SK-N-SH (cell line): Measurements from ENCODE around the gene FMNL2. TPM values are rescaled to one million over a fixed set of nuclear protein-coding genes. Genes with fewer than 3 reads are reported as not detected.

ENCODE experiments used
- CTCF ChIA-PET: fragments of 300-600, 350-600 bp; formaldehyde crosslinking; extraction: SDS; loops from one replicate; lab custom pipeline; 2021; lab: Yijun Ruan, JAX
- POLR2A ChIA-PET: fragments of 350-600 bp; sonication (Branson Sonifier 250); formaldehyde crosslinking; extraction: SDS; loops from one replicate; lab custom pipeline; 2020; ENCODE audit warnings: antibody characterized with exemption, inconsistent platforms; lab: Yijun Ruan, JAX
- DNase-seq: peaks from one replicate; pipeline ENCODE4 v3.0.0; 2012
- H2AFZ ChIP-seq: fragments of 200-600 bp; sonication (generic); 2 replicates; pipeline ENCODE4 v1.8.1; 2016; ENCODE audit warnings: antibody characterized with exemption, mild to moderate bottlenecking, low read depth
- H3F3A ChIP-seq: fragments of 200-600 bp; sonication (generic); replicated peaks from 2 replicates; pipeline ENCODE3; 2016; ENCODE audit warnings: antibody characterized with exemption, mild to moderate bottlenecking; ENCODE audit not compliant: insufficient read depth
- H3K27ac ChIP-seq, 2 experiments: fragments of 200-500 bp in 1 of 2; fragments of 200-600 bp in 1 of 2; sonication (Bioruptor generic) in 1 of 2; sonication (generic), shearing (Covaris generic) in 1 of 2; 2 replicates each; pipeline versions ENCODE4 v1.5.1 to v1.6.1; 2014 to 2016; ENCODE audit warnings: low read depth in 2 of 2, inconsistent platforms in 1 of 2, low read length in 1 of 2, mild to moderate bottlenecking in 1 of 2, mixed read lengths in 1 of 2
- H3K27me3 ChIP-seq: fragments of 200-600 bp; sonication (generic), shearing (Covaris generic); 2 replicates; pipeline ENCODE4 v1.6.1; 2016; ENCODE audit warnings: mixed run types; ENCODE audit not compliant: insufficient read depth
- H3K36me3 ChIP-seq, 2 experiments: fragments of 200-500 bp in 1 of 2; fragments of 200-600 bp in 1 of 2; sonication (Bioruptor generic) in 1 of 2; sonication (generic) in 1 of 2; replicated peaks in 1 of 2; 2 replicates each; pipeline versions ENCODE3 to v1.5.1; 2014 to 2016; ENCODE audit warnings: low read length in 1 of 2, mild to moderate bottlenecking in 1 of 2; ENCODE audit not compliant: insufficient read depth in 2 of 2, control insufficient read depth in 1 of 2
- H3K4me1 ChIP-seq, 2 experiments: fragments of 200-500 bp in 1 of 2; fragments of 200-600 bp in 1 of 2; sonication (Bioruptor generic) in 1 of 2; sonication (generic), shearing (Covaris generic) in 1 of 2; 2 replicates each; pipeline versions ENCODE4 v1.5.1 to v1.6.1; 2014 to 2016; ENCODE audit warnings: low read depth in 1 of 2, low read length in 1 of 2, mixed run types in 1 of 2; ENCODE audit not compliant: insufficient read depth in 2 of 2, control insufficient read depth in 1 of 2
- H3K4me2 ChIP-seq: fragments of 200-600 bp; sonication (generic), shearing (Covaris generic); 2 replicates; pipeline ENCODE4 v1.6.1; 2017; ENCODE audit warnings: mixed run types
- H3K4me3 ChIP-seq, 2 experiments: fragments of 200-500 bp in 1 of 2; fragments of 200-600 bp in 1 of 2; sonication (Bioruptor generic) in 1 of 2; sonication (generic), shearing (Covaris generic) in 1 of 2; 2 replicates each; pipeline versions ENCODE4 v1.5.1 to v1.8.1; 2014 to 2016; ENCODE audit warnings: low read depth in 2 of 2, inconsistent platforms in 1 of 2, low read length in 1 of 2, mild to moderate bottlenecking in 1 of 2, mixed read lengths in 1 of 2, moderate library complexity in 1 of 2
- H3K79me2 ChIP-seq: fragments of 200-600 bp; sonication (generic); 2 replicates; pipeline ENCODE4 v1.8.1; 2017; ENCODE audit warnings: mild to moderate bottlenecking; ENCODE audit not compliant: insufficient read depth
- H3K9ac ChIP-seq: fragments of 200-600 bp; sonication (generic); 2 replicates; pipeline ENCODE4 v1.6.1; 2017; ENCODE audit warnings: mixed run types
- H3K9me2 ChIP-seq: fragments of 200-600 bp; sonication (generic); 2 replicates; pipeline ENCODE4 v1.6.1; 2017; ENCODE audit warnings: mixed run types
- H3K9me3 ChIP-seq: fragments of 200-600 bp; sonication (generic); 2 replicates; pipeline ENCODE4 v1.6.1; 2017; ENCODE audit warnings: mixed run types, mild to moderate bottlenecking, moderate library complexity
- H4K20me1 ChIP-seq: fragments of 200-600 bp; sonication (generic); 2 replicates; pipeline ENCODE4 v1.6.1; 2017; ENCODE audit warnings: mild to moderate bottlenecking, mixed run types; ENCODE audit not compliant: insufficient read depth
- CTCF ChIP-seq: fragments of 200-600 bp; sonication (generic); IDR thresholded peaks from 2 replicates; pipeline ENCODE4 v1.6.1; 2017; ENCODE audit warnings: antibody characterized with exemption, mild to moderate bottlenecking, moderate library complexity
- ELF1 ChIP-seq: IDR thresholded peaks from 2 replicates; pipeline ENCODE4 v1.4.0; 2012
- EP300 ChIP-seq, 2 experiments: IDR thresholded peaks; 2 replicates each; pipeline versions ENCODE4 v1.4.0 to v1.6.1; 2012; ENCODE audit warnings: borderline replicate concordance in 1 of 2, low read depth in 1 of 2, low read length in 1 of 2
- EZH2phosphoT487 ChIP-seq: fragments of 200-600 bp; sonication (generic); IDR thresholded peaks from 2 replicates; pipeline ENCODE4 v1.6.1; 2017; ENCODE audit warnings: low read depth, mixed run types, mild to moderate bottlenecking, antibody characterized with exemption, moderate library complexity, borderline replicate concordance
- FOSL2 ChIP-seq: IDR thresholded peaks from 2 replicates; pipeline ENCODE4 v1.4.0; 2012; ENCODE audit warnings: low read depth, mild to moderate bottlenecking, moderate library complexity, borderline replicate concordance
- FOXJ3 ChIP-seq: sonication (generic); formaldehyde crosslinking; IDR thresholded peaks from 2 replicates; pipeline ENCODE4 v1.5.1; 2020; ENCODE audit warnings: mild to moderate bottlenecking, missing genetic modification reagents
- IRF3 ChIP-seq: fragments of 150-350 bp; IDR thresholded peaks from 2 replicates; pipeline ENCODE4 v1.6.1; 2016; ENCODE audit warnings: mild to moderate bottlenecking, low read depth, low read length
- MXI1 ChIP-seq: IDR thresholded peaks from 2 replicates; pipeline ENCODE4 v1.6.1; 2012; ENCODE audit warnings: mild to moderate bottlenecking, low read depth, low read length, improper control_type of control experiment
- NFIC ChIP-seq: IDR thresholded peaks from 2 replicates; pipeline ENCODE4 v1.4.0; 2012; ENCODE audit warnings: borderline replicate concordance
- NRF1 ChIP-seq: IDR thresholded peaks from 2 replicates; pipeline ENCODE4 v1.6.1; 2012; ENCODE audit warnings: low read depth, mild to moderate bottlenecking, low read length
- PBX3 ChIP-seq: IDR thresholded peaks from 2 replicates; pipeline ENCODE4; 2012
- POLR2AphosphoS5 ChIP-seq: IDR thresholded peaks from 2 replicates; pipeline ENCODE4 v1.6.1; 2012; ENCODE audit warnings: low read depth, low read length
- RAD21 ChIP-seq: IDR thresholded peaks from 2 replicates; pipeline ENCODE4 v1.6.1; 2012; ENCODE audit warnings: mild to moderate bottlenecking, low read length
- REST ChIP-seq: IDR thresholded peaks from 2 replicates; pipeline ENCODE4 v1.6.1; 2012; ENCODE audit warnings: mild to moderate bottlenecking, low read depth, low read length, moderate library complexity
- RFX5 ChIP-seq: IDR thresholded peaks from 2 replicates; pipeline ENCODE4 v1.6.1; 2012; ENCODE audit warnings: mild to moderate bottlenecking, improper control_type of control experiment, low read length
- SIN3A ChIP-seq: IDR thresholded peaks from 2 replicates; pipeline ENCODE4 v1.6.1; 2012; ENCODE audit warnings: low read depth, mild to moderate bottlenecking, low read length, moderate library complexity, borderline replicate concordance
- TAF1 ChIP-seq: IDR thresholded peaks from 2 replicates; pipeline ENCODE4 v1.6.1; 2012; ENCODE audit warnings: low read depth, mild to moderate bottlenecking, low read length, moderate library complexity, borderline replicate concordance
- TCF12 ChIP-seq: IDR thresholded peaks from 2 replicates; pipeline ENCODE4 v1.4.0; 2012
- WGBS: methylation state at CpG from one replicate; pipeline ENCODE4 v1.1.6; 2017; ENCODE audit warnings: low lambda C conversion rate; 5-methylcytosine and 5-hydroxymethylcytosine counted together
- polyA plus RNA-seq, 3 experiments: library from polyadenylated mRNA; depleted of rRNA; stranded (reverse); fragments of >200 nt; gene quantifications; 2 replicates each; pipeline ENCODE4 v1.2.3, GENCODE V29; 2012
- TF ChIP-seq, protein P1 (sequence below): fragments of 150-350 bp; IDR thresholded peaks from 2 replicates; pipeline ENCODE4 v1.6.1; 2017; ENCODE audit warnings: antibody characterized with exemption, low read length, low read depth, borderline replicate concordance

FMNL2 gene
- polyA plus RNA-seq, 1 of the 3 experiments (the other 2 are of a cell fraction), result 14.5 TPM

GRCh38 chr2:152594022-152594766, 259.2 kb downstream of the FMNL2 start:
- ChIA-PET CTCF (no interaction called here), POLR2A (no interaction called here)
- no peaks in the 10 kb centered on the region for H3K9me2 ChIP-seq
- no peaks in the 10 kb centered on the region for H3K79me2 ChIP-seq
- WGBS, result 96% methylated on average over 6 of the region's 6 CpGs
- H3K27ac ChIP-seq, result no peak overlapping the region
- no peaks in the 10 kb centered on the region for H3F3A ChIP-seq
- no peak overlapping the region for H3K9ac ChIP-seq
- H3K4me1 ChIP-seq, result no peaks in the 10 kb centered on the region
- no peak overlapping the region for H3K4me2 ChIP-seq
- no peaks in the 10 kb centered on the region for H3K9me3 ChIP-seq
- DNase-seq, result no peak
- TF ChIP-seq REST, result no peak
- no peak for TF ChIP-seq MXI1
- TF ChIP-seq NRF1, result no peak
- no peak for TF ChIP-seq TAF1
- no peak for TF ChIP-seq NFIC
- TF ChIP-seq PBX3, result no peak
- TF ChIP-seq TCF12, result no peak
- TF ChIP-seq CTCF, result no peak
- no peak for TF ChIP-seq EZH2phosphoT487
- no peak for TF ChIP-seq ELF1
- TF ChIP-seq IRF3, result no peak
- TF ChIP-seq FOXJ3 (CRISPR knock-in tag), result no peak
- no peak for TF ChIP-seq SIN3A
- no peak for TF ChIP-seq RFX5
- TF ChIP-seq, protein P1, sequence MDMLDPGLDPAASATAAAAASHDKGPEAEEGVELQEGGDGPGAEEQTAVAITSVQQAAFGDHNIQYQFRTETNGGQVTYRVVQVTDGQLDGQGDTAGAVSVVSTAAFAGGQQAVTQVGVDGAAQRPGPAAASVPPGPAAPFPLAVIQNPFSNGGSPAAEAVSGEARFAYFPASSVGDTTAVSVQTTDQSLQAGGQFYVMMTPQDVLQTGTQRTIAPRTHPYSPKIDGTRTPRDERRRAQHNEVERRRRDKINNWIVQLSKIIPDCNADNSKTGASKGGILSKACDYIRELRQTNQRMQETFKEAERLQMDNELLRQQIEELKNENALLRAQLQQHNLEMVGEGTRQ, result no peak
- TF ChIP-seq POLR2AphosphoS5, result no peak
- no peak for TF ChIP-seq RAD21
- TF ChIP-seq EP300 (IDR thresholded peaks at IDR 0.05; ENCODE audit: borderline replicate concordance in 1 of 2, low read depth in 1 of 2, low read length in 1 of 2), result no peak
- no peak for TF ChIP-seq FOSL2
- TF ChIP-seq, all 33 proteins: peak for 0
- no peak overlapping the region for H2AFZ ChIP-seq
- no peaks in the 10 kb centered on the region for H4K20me1 ChIP-seq
- no peaks in the 10 kb centered on the region for H3K27me3 ChIP-seq
- no peaks in the 10 kb centered on the region for H3K36me3 ChIP-seq
- H3K4me3 ChIP-seq, result no peak overlapping the region
